Measurements from ENCODE around the gene TRIM62.

Gene TRIM62

GRCh38 chr1:33151116-33151515, 30.7 kb downstream of the TRIM62 start:
- no peak overlapping the region for H3K4me3 ChIP-seq (replicated peaks in 1 of 2; ENCODE audit: low read depth in 2 of 2, low read length in 2 of 2)
- TF ChIP-seq CTCF (IDR thresholded peaks at IDR 0.05; ENCODE audit: low read depth, low read length) = no peak
- no peak for DNase-seq (ENCODE audit: low read depth in 2 of 2)

- no peak overlapping the region for H3K4me3 ChIP-seq (replicated peaks in 1 of 2; ENCODE audit: low read depth in 2 of 2, low read length in 2 of 2)
- DNase-seq (ENCODE audit: low read depth in 2 of 2) = no peak
- TF ChIP-seq CTCF (IDR thresholded peaks at IDR 0.05; ENCODE audit: low read depth, low read length) = no peak
These were observed 31.3 kb downstream of the TRIM62 start for GRCh38 chr1:33150522-33150921.

- H3K4me3 ChIP-seq (replicated peaks in 1 of 2; ENCODE audit: low read depth in 2 of 2, low read length in 2 of 2) = no peak overlapping the region
- DNase-seq (ENCODE audit: low read depth in 2 of 2) = no peak
- TF ChIP-seq CTCF (IDR thresholded peaks at IDR 0.05; ENCODE audit: low read depth, low read length) = no peak
These were observed 32.2 kb downstream of the TRIM62 start for GRCh38 chr1:33149453-33150190.

- H3K4me3 ChIP-seq (replicated peaks in 1 of 2; ENCODE audit: low read depth in 2 of 2, low read length in 2 of 2) = no peak overlapping the region
- DNase-seq (ENCODE audit: low read depth in 2 of 2) = no peak
- no peak for TF ChIP-seq CTCF (IDR thresholded peaks at IDR 0.05; ENCODE audit: low read depth, low read length)
These were observed 33.2 kb downstream of the TRIM62 start for GRCh38 chr1:33148615-33149014.

GRCh38 chr1:33147997-33148314, 33.9 kb downstream of the TRIM62 start:
- DNase-seq (ENCODE audit: low read depth in 2 of 2) = peak; percentile 41 to 56
- H3K4me3 ChIP-seq (replicated peaks in 1 of 2; ENCODE audit: low read depth in 2 of 2, low read length in 2 of 2) = no peak overlapping the region
- TF ChIP-seq CTCF (IDR thresholded peaks at IDR 0.05; ENCODE audit: low read depth, low read length) = peak; percentile 37

GRCh38 chr1:33147275-33147996, 34.4 kb downstream of the TRIM62 start:
- TF ChIP-seq CTCF (IDR thresholded peaks at IDR 0.05; ENCODE audit: low read depth, low read length) = no peak
- no peak overlapping the region for H3K4me3 ChIP-seq (replicated peaks in 1 of 2; ENCODE audit: low read depth in 2 of 2, low read length in 2 of 2)
- DNase-seq (ENCODE audit: low read depth in 2 of 2) = no peak

Measured in cardiac fibroblast (primary cell).